GM12873 (cell line): Measurements from ENCODE around the gene UBE2E3.

Source experiments
- TF ChIP-seq, protein P1 (sequence below): IDR thresholded peaks from 2 replicates; pipeline ENCODE4 v1.5.1; 2012; ENCODE audit warnings: low read depth, mild to moderate bottlenecking, moderate library complexity, low read length, control low read depth; ENCODE audit not compliant: insufficient read depth; ENCODE audit errors: missing control alignments

UBE2E3 gene

DNA sequence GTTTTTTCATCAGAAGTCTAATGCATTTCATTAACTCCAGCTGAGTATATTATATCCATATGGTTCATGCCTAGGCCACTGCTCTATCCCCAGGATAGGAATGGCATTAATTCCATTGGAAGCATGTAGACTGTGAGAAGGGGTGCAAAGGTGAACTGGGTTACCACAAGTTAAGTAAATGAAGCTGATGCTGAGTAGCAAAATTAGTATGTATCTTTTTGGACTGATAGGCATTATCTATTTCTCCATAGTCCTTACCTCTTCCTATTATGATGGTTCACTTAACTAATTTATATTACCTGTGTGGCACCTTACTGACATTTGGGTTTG, 24.9 kb downstream of the UBE2E3 start:
- TF ChIP-seq, protein P1, sequence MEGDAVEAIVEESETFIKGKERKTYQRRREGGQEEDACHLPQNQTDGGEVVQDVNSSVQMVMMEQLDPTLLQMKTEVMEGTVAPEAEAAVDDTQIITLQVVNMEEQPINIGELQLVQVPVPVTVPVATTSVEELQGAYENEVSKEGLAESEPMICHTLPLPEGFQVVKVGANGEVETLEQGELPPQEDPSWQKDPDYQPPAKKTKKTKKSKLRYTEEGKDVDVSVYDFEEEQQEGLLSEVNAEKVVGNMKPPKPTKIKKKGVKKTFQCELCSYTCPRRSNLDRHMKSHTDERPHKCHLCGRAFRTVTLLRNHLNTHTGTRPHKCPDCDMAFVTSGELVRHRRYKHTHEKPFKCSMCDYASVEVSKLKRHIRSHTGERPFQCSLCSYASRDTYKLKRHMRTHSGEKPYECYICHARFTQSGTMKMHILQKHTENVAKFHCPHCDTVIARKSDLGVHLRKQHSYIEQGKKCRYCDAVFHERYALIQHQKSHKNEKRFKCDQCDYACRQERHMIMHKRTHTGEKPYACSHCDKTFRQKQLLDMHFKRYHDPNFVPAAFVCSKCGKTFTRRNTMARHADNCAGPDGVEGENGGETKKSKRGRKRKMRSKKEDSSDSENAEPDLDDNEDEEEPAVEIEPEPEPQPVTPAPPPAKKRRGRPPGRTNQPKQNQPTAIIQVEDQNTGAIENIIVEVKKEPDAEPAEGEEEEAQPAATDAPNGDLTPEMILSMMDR: no peak

DNA sequence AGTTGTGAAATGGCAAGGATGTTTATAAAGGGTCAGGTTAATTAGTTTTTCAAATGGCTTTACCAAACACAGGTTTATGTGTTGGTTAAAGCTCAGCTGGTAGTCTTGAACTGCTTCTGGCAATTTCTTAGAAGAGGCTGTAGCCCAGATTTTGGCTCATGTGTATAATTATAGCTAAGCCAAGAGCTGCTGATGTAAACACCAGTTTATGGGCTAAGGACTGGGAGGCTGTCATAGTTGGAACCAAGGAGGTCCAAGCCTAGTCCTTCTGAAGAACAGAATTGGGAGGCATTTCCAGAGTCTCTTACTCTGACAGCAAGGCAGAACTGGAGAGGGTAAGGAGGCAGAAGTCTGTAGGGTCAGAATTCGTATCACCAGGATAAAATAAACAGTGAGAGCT, 25.4 kb downstream of the UBE2E3 start:
- TF ChIP-seq, protein P1: no peak

DNA sequence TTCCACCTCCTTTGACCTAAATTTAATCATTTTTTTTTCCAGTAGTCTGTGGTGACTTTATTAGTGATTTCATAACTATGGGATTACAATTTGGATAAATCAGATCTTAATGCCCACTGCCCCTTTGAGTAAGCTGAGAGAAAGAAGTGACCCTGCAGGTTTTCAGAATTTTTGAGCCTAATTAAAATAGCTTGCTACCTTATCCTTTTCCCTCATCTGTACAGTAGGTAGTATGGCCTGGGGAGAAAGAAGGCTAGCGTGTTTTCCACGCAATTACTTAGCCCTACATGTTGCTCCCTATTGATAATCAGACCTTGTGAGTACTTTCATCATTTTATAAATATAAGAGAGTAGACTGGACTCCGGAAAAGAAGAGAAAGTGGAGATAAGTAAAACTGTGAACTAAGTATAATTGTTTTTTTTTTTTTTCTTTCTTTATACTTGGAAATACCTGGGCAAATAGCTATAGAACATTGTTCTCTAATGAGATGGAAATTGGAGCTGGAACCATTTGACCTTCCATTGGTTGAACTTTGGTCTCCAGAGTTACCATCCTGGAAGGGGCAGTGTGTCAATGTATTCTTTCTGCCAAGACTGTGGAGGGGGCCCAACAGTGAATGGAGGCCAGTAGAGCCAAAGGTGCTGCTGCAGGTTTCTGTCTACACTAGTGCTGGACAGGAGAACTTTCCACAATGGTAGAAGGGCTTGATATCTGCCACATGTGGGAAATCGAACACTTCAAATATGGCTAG, 26.9 kb downstream of the UBE2E3 start:
- TF ChIP-seq, protein P1: no peak

DNA sequence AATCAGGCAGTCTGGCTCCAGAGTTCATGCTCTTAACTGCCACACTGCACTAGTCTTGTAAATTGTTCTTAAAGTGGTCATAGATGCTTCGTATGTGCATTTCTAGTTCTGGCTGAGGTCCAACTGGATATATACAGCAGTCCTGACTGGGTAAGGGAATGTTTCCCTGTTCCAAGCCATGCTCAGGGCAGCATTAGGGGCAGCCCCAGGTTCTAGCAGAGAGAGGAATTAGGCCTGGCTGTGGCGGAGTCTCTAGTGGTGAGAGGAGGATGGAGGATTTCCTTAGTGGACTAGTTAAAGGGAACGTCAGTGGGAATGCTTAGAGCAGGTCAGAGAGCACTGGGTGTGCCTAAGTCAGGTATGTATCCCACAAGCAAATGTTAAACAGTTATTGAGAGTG, 28.0 kb downstream of the UBE2E3 start:
- TF ChIP-seq, protein P1: no peak

DNA sequence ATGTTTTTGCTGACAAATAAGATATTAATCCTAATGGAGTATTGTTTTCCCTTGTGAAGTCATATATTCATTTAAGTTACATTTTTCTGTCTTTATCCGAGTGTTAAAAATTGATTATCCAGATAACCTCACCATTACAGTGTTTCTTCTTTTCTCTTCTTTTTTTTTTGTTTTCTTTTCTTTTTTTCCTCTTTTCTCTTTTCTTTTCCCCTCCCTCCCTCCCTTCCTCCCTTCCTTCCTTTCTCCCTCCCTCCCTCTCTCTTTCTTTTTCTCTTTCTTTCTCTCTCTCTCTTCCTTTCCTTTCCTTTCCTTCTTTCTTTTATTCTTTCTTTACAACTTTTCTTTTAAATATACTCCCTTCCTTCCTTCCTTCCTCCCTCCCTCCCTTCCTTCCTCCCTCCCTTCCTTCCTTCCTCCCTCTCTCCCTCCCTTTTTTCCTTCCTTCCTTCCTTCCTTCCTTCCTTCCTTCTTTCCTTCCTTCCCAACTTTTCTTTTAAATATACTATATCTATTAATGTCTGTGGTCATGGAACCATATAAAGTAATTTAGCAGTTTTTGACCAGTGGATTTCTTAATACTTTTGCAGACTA, 40.9 kb downstream of the UBE2E3 start:
- TF ChIP-seq, protein P1: no peak

DNA sequence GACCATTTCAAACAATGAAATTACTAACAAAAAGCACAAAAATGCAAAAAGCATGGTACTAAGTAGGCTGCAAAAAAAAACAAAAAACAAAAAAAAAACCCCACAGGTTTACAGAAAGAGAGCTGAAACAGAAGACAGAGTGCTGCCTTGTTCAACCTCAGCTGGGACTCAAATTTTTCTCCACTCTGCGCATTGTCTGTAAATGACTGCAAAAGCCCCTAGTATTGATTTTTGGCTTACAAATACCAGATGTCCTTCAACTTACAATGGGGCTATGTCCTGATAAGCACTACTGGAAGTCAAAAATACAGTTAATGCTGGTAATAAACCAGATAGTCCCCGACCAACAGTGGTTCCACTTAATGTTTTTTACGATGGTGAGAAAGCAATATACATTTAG, 42.2 kb downstream of the UBE2E3 start:
- TF ChIP-seq, protein P1: no peak

DNA sequence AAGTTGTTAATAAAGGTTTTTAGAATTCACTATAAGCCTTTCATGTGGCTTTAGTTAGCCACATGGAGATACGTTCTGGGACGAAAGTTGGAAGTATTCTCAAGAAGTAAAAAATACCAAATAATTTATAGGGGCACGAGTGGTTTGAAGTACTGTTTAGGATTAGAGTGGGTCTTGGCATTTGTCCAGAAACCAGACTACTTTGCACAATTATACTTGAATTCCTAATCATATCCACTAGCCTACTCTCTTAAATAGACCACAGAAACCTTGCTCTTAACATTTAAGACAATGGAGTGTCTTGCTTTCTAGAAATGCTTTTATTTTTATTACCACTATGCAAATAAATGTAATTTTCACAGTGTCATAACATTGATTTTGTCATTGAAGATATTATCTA, 44.6 kb downstream of the UBE2E3 start:
- TF ChIP-seq, protein P1: no peak
